Lower leg skin (tissue), 3 donors: ENCODE data around the gene ADGRV1.

Source experiments
- POLR2A ChIP-seq, 2 donors: fragments of 450-650 bp; IDR thresholded peaks; one replicate each; pipeline ENCODE4 v1.6.1; 2016 to 2017; ENCODE audit warnings: antibody characterized with exemption in 2 of 2, mild to moderate bottlenecking in 1 of 2, moderate library complexity in 1 of 2
- TF ChIP-seq, protein P1 (sequence below), 3 donors: fragments of 450-650 bp; IDR thresholded peaks; one replicate each; pipeline ENCODE4 v1.5.1; 2016; ENCODE audit warnings: antibody characterized with exemption in 3 of 3, mild to moderate bottlenecking in 3 of 3, moderate library complexity in 2 of 3

GRCh38 chr5:91104062-91104448 is 545.5 kb downstream of the ADGRV1 start:
- TF ChIP-seq POLR2A (IDR thresholded peaks at IDR 0.05): no peak
- TF ChIP-seq, protein P1, sequence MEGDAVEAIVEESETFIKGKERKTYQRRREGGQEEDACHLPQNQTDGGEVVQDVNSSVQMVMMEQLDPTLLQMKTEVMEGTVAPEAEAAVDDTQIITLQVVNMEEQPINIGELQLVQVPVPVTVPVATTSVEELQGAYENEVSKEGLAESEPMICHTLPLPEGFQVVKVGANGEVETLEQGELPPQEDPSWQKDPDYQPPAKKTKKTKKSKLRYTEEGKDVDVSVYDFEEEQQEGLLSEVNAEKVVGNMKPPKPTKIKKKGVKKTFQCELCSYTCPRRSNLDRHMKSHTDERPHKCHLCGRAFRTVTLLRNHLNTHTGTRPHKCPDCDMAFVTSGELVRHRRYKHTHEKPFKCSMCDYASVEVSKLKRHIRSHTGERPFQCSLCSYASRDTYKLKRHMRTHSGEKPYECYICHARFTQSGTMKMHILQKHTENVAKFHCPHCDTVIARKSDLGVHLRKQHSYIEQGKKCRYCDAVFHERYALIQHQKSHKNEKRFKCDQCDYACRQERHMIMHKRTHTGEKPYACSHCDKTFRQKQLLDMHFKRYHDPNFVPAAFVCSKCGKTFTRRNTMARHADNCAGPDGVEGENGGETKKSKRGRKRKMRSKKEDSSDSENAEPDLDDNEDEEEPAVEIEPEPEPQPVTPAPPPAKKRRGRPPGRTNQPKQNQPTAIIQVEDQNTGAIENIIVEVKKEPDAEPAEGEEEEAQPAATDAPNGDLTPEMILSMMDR (IDR thresholded peaks at IDR 0.05): no peak
